ENCODE measurements around the gene ENAH. TPM values are rescaled to one million over a fixed set of nuclear protein-coding genes. Genes with fewer than 3 reads are reported as not detected.

Gene ENAH
- total RNA-seq, 4 donors from 2014 or later = 18.7 to 60.7 (median 30.5) TPM

- ATAC-seq (ENCODE audit: low FRiP score) (no peak), DNase-seq (ENCODE audit: low spot score) (no peak)
- no peak for TF ChIP-seq CTCF (IDR thresholded peaks at IDR 0.05)
Observed at GRCh38 chr1:225534772-225535171, 118.2 kb downstream of the ENAH start.

- TF ChIP-seq CTCF (IDR thresholded peaks at IDR 0.05) = no peak
- no peak for DNase-seq (ENCODE audit: low spot score)
- no peak for ATAC-seq (ENCODE audit: low FRiP score)
Observed at GRCh38 chr1:225534135-225534534, 118.8 kb downstream of the ENAH start.

- ATAC-seq (ENCODE audit: low FRiP score) (no peak), DNase-seq (ENCODE audit: low spot score) (no peak)
- no peak for TF ChIP-seq CTCF (IDR thresholded peaks at IDR 0.05)
Observed at GRCh38 chr1:225533238-225533637, 119.7 kb downstream of the ENAH start.

- ATAC-seq (ENCODE audit: low FRiP score) (no peak), DNase-seq (ENCODE audit: low spot score) (no peak)
- no peak for TF ChIP-seq CTCF (IDR thresholded peaks at IDR 0.05)
Observed at GRCh38 chr1:225532240-225532944, 120.5 kb downstream of the ENAH start.

- ATAC-seq (ENCODE audit: low FRiP score) (no peak), DNase-seq (ENCODE audit: low spot score) (no peak)
- no peak for TF ChIP-seq CTCF (IDR thresholded peaks at IDR 0.05)
Observed at GRCh38 chr1:225529726-225530125, 123.2 kb downstream of the ENAH start.

- no peak for TF ChIP-seq CTCF (IDR thresholded peaks at IDR 0.05)
- DNase-seq (ENCODE audit: low spot score) (no peak), ATAC-seq (ENCODE audit: low FRiP score) (no peak)
Observed at GRCh38 chr1:225527575-225527974, 125.3 kb downstream of the ENAH start.

- TF ChIP-seq CTCF (IDR thresholded peaks at IDR 0.05) = no peak
- DNase-seq (ENCODE audit: low spot score) (no peak), ATAC-seq (ENCODE audit: low FRiP score) (no peak)
Observed at GRCh38 chr1:225526878-225527277, 126.0 kb downstream of the ENAH start.
